Femur (tissue), 1 donor: ENCODE results near the gene SPIRE2.
"Not testable (repeated sequence)": the region's sequence is repeated elsewhere in the genome, so short reads cannot be mapped to it uniquely, and the experiment has no call there.

Experiments
- DNase-seq: peaks from one replicate; pipeline ENCODE4 v3.0.0-alpha.2; 2017

The SPIRE2 gene

GRCh38 chr16:89900885-89901284 lies 72.6 kb downstream of the SPIRE2 start:
- DNase-seq: peak; percentile 11

- peak; percentile 17 for DNase-seq
Observed at GRCh38 chr16:89902980-89903379, 74.7 kb downstream of the SPIRE2 start.

GRCh38 chr16:89903908-89904515 lies 75.7 kb downstream of the SPIRE2 start:
- peak; percentile 15 for DNase-seq

- no peak for DNase-seq
Observed at GRCh38 chr16:89904606-89905510, 76.6 kb downstream of the SPIRE2 start.

GRCh38 chr16:89905511-89906139 lies 77.3 kb downstream of the SPIRE2 start:
- peak; percentile 12 for DNase-seq

- DNase-seq: peak; percentile 13
Observed at GRCh38 chr16:89906140-89907025, 78.1 kb downstream of the SPIRE2 start.

GRCh38 chr16:89907055-89907814 lies 79.0 kb downstream of the SPIRE2 start:
- peak; percentile 16 for DNase-seq

- DNase-seq: peak; percentile 11
Observed at GRCh38 chr16:89908236-89908635, 80.0 kb downstream of the SPIRE2 start.

GRCh38 chr16:89909777-89910716 lies 81.8 kb downstream of the SPIRE2 start:
- peak; percentile 76 for DNase-seq

GRCh38 chr16:89910717-89911354 lies 82.6 kb downstream of the SPIRE2 start:
- DNase-seq: no peak

- DNase-seq: peak; percentile 22
Observed at GRCh38 chr16:89911375-89911774, 83.1 kb downstream of the SPIRE2 start.

- DNase-seq: peak; percentile 19
Observed at GRCh38 chr16:89912143-89912542, 83.9 kb downstream of the SPIRE2 start.

- no peak for DNase-seq
Observed at GRCh38 chr16:89912627-89913026, 84.4 kb downstream of the SPIRE2 start.

GRCh38 chr16:89913408-89914387 lies 85.4 kb downstream of the SPIRE2 start:
- DNase-seq: no peak

- DNase-seq: not testable (repeated sequence)
Observed at GRCh38 chr16:89914642-89915285, 86.5 kb downstream of the SPIRE2 start.

- DNase-seq: no peak
Observed at GRCh38 chr16:89915303-89916232, 87.3 kb downstream of the SPIRE2 start.
